GM18861 (cell line): ENCODE data around the gene CANT1.

Experiments
- ATAC-seq: cut with Tn5 transposase; IDR thresholded peaks from one replicate; pipeline ENCODE4 v1.9.1; 2021; ENCODE audit not compliant: unreplicated experiment

CANT1 gene

GRCh38 chr17:78997231-78997741 lies 12.3 kb downstream of the CANT1 start:
- ATAC-seq = no peak

GRCh38 chr17:78996781-78997201 lies 12.8 kb downstream of the CANT1 start:
- ATAC-seq = no peak

- ATAC-seq = no peak
Measured at GRCh38 chr17:78995761-78996451, 13.7 kb downstream of the CANT1 start.

DNA sequence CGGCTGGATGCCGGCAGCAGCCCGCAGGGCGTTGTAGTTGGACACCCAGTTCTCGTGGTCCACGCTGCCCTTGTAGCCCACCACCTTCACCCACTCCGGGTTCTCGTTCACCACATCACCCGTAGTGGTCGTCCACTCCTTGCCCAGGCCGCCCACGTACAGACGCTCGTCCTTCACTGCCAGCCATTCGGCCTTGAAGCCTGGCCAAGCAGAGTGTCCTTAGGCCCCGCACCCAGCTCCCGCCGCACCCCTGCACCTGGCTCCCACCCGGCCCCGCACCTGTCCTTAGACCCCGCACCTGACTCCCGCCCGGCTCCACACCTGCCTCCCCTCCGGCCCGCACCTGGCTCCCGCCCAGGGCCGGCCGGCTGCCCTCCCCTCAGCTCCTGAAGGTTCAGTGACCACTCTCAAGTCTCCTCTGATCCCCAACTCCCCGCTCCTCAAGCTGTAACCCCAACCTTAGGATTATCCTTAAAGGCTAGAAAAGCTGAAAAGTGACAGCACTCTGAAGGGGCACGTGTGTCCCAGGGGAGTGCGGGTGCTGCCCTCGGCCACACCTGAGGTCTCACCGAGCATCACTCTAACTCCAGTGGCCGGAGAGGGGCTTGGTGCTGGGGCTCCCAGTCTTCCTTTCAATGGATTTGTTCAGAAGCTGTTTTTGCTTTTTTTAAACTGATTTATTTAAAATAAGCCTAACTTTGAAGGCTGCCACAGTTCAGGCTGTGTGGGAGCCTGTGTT lies 14.4 kb downstream of the CANT1 start:
- ATAC-seq = no peak

DNA sequence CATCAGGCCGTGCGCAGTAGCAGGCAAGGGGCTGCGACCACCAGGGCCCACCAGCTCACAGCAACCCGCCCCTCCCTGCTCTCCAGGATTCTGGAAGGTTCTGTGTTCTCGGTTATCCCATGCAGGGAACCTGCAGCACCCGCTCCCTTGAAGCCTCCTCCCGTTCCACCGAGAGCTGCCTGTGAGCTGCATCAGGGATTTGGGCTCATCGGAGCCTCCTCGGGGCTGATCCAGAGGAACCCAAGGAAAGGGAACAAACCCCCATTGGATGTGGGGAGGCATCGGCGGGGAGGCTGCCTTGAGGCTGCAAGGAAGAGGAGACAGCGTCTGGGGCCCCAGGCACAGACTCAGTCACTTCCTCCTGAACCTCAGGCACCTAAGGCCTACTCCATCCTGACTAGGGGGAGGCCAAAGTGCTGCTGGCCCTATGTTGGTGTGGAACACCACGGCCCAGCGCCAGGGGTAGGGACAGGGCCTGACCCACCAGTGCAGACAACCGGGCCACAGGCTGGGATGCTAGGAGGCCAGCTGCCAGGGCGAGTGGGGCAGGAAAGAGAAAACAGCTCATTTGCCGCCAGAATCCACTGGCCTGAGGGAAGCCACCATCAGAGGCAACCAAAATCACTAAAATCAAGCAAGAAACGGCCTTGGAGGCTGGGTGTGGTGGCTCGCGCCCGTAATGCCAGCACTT lies 15.4 kb downstream of the CANT1 start:
- no peak for ATAC-seq

GRCh38 chr17:78993241-78993956 lies 16.2 kb downstream of the CANT1 start:
- ATAC-seq = no peak

GRCh38 chr17:78992542-78993212 lies 16.9 kb downstream of the CANT1 start:
- no peak for ATAC-seq

DNA sequence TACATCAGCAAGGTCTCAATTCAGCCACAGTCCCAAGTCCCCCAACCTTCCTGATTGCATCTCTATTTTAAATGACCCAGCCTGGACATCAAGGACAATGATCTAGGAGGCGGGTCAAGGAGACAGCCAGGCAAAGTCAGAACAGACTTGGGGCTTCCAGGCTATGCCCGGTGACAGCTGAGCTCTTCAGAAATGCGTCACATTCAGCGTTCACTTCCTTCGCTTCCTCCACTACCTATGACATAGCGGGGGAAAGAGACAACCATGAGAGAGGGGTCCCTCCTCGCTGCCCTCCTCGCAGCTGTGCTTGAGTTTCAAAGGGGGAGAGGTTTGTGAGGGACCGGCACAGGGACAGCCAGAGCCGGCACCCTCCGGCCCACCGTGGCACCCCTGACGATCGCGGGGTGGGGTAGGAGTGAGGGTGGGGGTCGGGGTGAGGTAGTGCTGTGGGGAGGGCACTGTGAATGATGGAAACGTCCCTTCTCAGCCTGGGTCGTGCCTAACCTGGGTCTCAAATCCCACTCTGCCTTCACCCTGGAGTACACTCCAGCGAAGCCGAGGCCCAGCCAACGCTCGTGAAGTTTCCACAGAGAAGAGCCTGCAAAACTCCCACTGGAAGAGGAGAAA lies 17.5 kb downstream of the CANT1 start:
- no peak for ATAC-seq

DNA sequence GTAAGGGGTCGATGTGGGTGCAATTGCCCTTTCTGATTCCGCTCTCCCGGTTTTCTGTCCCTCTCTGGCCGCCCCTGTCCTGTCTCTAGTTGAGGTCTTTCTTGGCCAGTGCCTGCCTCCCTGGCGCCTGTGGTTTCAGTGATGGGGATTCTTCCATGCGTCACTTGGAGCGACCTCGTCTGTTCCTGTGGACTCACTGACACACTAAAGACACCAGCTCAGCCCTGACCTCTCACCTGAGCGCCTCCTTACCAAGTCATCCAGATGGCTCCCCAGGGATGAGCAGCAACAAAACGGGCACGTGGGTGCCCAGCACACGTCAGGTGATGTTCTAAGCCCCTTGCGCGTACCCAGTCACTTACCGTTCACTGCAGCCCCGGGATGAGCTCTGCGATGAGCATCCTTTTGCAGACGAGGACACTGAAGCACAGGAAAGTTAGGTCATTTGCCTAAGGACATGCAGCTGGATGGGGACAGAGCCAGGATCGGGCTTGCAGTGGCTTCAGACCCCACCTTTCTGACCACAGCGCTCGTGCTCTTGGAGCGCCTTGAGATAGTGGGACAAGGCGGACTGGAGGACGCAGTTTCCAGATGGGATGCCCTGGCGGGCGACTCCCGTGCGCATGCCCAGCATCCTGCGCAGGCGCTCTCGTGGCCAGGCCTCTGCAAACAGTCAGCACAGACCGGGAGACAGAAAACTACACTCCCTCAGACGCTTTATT lies 18.4 kb downstream of the CANT1 start:
- ATAC-seq = no peak

DNA sequence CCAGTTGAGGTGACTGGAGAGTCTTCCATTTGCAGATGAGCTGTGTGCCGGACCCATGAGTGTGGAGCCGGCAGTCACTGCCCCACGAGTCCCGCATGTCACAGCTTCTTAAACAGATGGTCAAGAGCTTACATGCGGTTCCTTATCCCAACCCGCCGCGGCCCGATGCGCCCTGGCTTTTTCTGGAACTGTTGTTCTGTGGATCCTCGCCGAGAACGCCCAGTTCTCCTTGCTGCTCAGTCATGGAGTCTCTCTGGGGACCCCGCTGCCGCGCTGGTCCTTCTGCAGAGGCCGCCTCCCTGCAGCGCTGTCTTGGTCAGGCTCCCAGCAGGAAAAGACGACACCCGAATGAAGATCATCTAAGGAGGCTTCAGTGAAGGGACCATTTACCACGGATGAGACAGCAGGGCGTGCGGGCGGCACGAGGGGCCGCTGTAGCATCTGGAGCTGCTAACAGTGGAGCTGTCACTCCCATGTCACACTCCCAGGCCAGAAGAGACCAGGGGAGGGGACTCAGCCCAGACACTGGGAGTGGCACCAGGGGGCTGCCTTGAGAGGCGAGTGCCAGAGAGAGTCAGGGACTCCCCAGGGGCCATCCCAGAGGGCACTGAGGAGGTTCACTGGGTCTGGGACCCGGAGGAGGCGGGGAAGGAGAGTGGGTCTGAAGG lies 19.1 kb downstream of the CANT1 start:
- no peak for ATAC-seq

DNA sequence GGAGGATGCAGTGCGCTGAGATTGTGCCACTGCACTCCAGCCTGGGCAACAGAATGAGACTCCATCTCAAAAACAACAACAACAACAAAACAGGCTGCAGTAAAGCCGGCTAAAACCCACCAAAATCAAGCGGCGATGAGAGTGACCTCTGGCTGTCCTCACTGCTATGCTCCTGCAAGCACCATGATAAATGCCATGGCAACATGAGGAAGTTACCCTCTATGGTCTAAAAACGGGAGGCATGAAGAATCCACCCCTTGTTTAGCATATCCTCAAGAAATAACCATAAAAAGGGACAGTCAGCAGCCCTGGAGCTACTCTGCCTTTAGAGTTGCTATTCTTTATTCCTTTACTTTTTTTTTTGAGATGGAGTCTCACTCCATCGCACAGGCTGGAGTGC lies 21.4 kb downstream of the CANT1 start:
- ATAC-seq = no peak

GRCh38 chr17:78986649-78987328 lies 22.8 kb downstream of the CANT1 start:
- ATAC-seq = no peak

DNA sequence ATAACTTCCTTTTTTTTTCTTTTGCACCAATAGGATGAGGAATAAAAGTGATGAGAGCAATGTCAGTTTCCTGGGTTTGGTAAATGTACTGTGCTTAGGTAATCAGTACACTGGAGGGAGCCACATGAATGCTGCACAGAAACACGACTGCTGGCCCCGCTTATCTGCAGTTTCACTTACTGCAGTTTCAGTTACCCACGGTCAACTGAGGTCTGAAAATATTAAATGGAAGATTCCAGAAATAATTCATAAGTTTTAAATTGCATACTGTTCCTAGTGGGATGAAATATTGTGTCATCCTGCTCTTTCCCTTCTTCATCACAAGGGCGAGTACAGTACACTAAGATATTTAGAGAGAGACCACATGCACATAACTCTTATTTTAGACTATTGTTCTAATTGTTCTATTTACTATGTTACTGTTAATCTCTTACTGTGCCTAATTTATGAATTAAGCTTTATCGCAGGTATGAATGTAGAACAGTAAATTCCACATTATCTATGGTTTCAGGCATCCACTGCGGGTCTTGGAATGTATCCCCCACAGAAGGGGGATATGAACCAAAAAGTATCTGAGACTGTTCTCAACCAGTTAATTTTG lies 23.4 kb downstream of the CANT1 start:
- ATAC-seq = no peak

- ATAC-seq = no peak
Measured at GRCh38 chr17:78985395-78985794, 24.2 kb downstream of the CANT1 start.

- ATAC-seq = no peak
Measured at GRCh38 chr17:78981010-78981888, 28.3 kb downstream of the CANT1 start.

DNA sequence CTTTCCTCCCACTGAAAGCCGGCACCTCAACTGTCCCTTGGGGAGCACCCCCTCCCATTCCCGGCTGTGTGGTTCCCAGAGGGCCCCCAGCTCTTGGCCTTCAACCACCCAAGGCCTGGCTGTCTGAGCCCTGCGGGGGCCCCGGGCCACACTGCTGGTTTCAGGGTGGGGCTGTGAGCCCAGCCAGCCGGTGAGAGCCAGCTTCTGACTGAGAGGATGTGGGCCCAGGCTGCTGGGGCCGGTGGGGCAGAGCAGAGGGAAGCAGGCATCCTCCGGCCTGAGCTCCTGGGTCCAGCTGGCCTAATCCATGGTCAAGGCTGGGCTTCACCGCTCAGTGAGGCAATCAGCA lies 29.0 kb downstream of the CANT1 start:
- ATAC-seq = no peak
